Caco-2 (cell line): ENCODE measurements around the gene ASH1L. TPM values are rescaled to one million over a fixed set of nuclear protein-coding genes. Genes with fewer than 3 reads are reported as not detected.

Source experiments
- BruUV-seq: library from RNA; stranded (reverse); fragments of 400-500 nt; replicated peaks from 2 replicates; lab custom pipeline; 2021; lab: Mats Ljungman, UMichigan
- CTCF ChIA-PET: fragments of 300-600 bp; sonication (Branson Sonifier 250); formaldehyde crosslinking; loops from one replicate; lab custom pipeline; 2022; ENCODE audit warnings: antibody characterized with exemption; lab: Charles Lee
- POLR2A ChIA-PET: fragments of 300-600 bp; sonication (Branson Sonifier 250); formaldehyde crosslinking; loops from one replicate; lab custom pipeline; 2022; ENCODE audit warnings: antibody characterized with exemption; lab: Charles Lee
- DNase-seq, 2 experiments: peaks; one replicate each; pipeline versions ENCODE4 v3.0.0 to v3.0.0-alpha.2; 2020 to 2022
- H3K27me3 ChIP-seq: replicated peaks from 2 replicates; pipeline ENCODE4 v1.6.0; 2011; ENCODE audit warnings: low read length; ENCODE audit not compliant: control insufficient read depth, insufficient read depth
- H3K36me3 ChIP-seq: 2 replicates; pipeline ENCODE4 v1.5.1; 2011; ENCODE audit warnings: low read length; ENCODE audit not compliant: control insufficient read depth, insufficient read depth
- H3K4me1 ChIP-seq: fragments of 250-450 bp; sonication (Bioruptor Pico); 2 replicates; pipeline ENCODE4 v1.5.1; 2020; ENCODE audit warnings: mild to moderate bottlenecking
- H3K4me3 ChIP-seq: 2 replicates; pipeline ENCODE4 v1.5.1; 2011; ENCODE audit warnings: low read depth, mild to moderate bottlenecking, control low read depth, low read length
- H3K9me3 ChIP-seq: fragments of 250-450 bp; sonication (Bioruptor Pico); 2 replicates; pipeline ENCODE4 v1.5.1; 2020; ENCODE audit warnings: mild to moderate bottlenecking, moderate library complexity
- H3K27ac Mint-ChIP-seq: one replicate; pipeline ENCODE4 v1.8.0; 2022; ENCODE audit warnings: mixed read lengths; ENCODE audit not compliant: unreplicated experiment
- H3K27me3 Mint-ChIP-seq: one replicate; pipeline ENCODE4 v1.8.0; 2022; ENCODE audit warnings: mixed read lengths; ENCODE audit not compliant: insufficient read depth, unreplicated experiment
- H3K36me3 Mint-ChIP-seq: one replicate; pipeline ENCODE4 v1.8.0; 2022; ENCODE audit warnings: mild to moderate bottlenecking, mixed read lengths; ENCODE audit not compliant: insufficient read depth, unreplicated experiment
- H3K4me1 Mint-ChIP-seq: one replicate; pipeline ENCODE4 v1.8.0; 2022; ENCODE audit warnings: low read depth, mixed read lengths; ENCODE audit not compliant: unreplicated experiment
- H3K4me3 Mint-ChIP-seq: one replicate; pipeline ENCODE4 v1.8.0; 2022; ENCODE audit warnings: mild to moderate bottlenecking, moderate library complexity, mixed read lengths; ENCODE audit not compliant: unreplicated experiment
- H3K9me3 Mint-ChIP-seq: one replicate; pipeline ENCODE4 v1.8.0; 2022; ENCODE audit warnings: mixed read lengths; ENCODE audit not compliant: unreplicated experiment
- intact Hi-C: fragments of 100-400 bp; cut with micrococcal nuclease; formaldehyde crosslinking; loops from one replicate; pipeline ENCODE4 v1.10.0; 2022; ENCODE audit not compliant: unreplicated experiment
- total RNA-seq: library from RNA; stranded (reverse); gene quantifications from 2 replicates; pipeline ENCODE4 v1.2.3, GENCODE V29; 2022
- TF ChIP-seq, protein P1 (sequence below), 2 experiments: fragments of 200-600 bp in 1 of 2; IDR thresholded peaks; 1 replicate in 1 of 2; 2 replicates in 1 of 2; pipeline versions ENCODE4 v1.5.1 to v1.8.0; 2011 to 2022; ENCODE audit warnings: antibody characterized with exemption in 1 of 2, control low read depth in 1 of 2, inconsistent platforms in 1 of 2, low read depth in 1 of 2, low read length in 1 of 2, mild to moderate bottlenecking in 1 of 2, moderate library complexity in 1 of 2; ENCODE audit not compliant: insufficient read depth in 1 of 2, severe bottlenecking in 1 of 2, unreplicated experiment in 1 of 2

The ASH1L gene
- total RNA-seq, 1 experiment from 2014 or later: 39.4 TPM

- Histone ChIP-seq H3K4me3 (no peak overlapping the region), H3K36me3 (no peaks in the 10 kb centered on the region), H3K4me1 (peaks cover 13% of the 10 kb centered on the region), H3K9me3 (no peaks in the 10 kb centered on the region), H3K27me3 (no peaks in the 10 kb centered on the region)
- H3K36me3 Mint-ChIP-seq: peaks cover 16% of the 10 kb centered on the region
- H3K27ac Mint-ChIP-seq: no peak overlapping the region
- DNase-seq: no peak
- TF ChIP-seq, protein P1, sequence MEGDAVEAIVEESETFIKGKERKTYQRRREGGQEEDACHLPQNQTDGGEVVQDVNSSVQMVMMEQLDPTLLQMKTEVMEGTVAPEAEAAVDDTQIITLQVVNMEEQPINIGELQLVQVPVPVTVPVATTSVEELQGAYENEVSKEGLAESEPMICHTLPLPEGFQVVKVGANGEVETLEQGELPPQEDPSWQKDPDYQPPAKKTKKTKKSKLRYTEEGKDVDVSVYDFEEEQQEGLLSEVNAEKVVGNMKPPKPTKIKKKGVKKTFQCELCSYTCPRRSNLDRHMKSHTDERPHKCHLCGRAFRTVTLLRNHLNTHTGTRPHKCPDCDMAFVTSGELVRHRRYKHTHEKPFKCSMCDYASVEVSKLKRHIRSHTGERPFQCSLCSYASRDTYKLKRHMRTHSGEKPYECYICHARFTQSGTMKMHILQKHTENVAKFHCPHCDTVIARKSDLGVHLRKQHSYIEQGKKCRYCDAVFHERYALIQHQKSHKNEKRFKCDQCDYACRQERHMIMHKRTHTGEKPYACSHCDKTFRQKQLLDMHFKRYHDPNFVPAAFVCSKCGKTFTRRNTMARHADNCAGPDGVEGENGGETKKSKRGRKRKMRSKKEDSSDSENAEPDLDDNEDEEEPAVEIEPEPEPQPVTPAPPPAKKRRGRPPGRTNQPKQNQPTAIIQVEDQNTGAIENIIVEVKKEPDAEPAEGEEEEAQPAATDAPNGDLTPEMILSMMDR (IDR thresholded peaks at IDR 0.05; ENCODE audit: insufficient read depth in 1 of 2, low read depth in 1 of 2, low read length in 1 of 2, severe bottlenecking in 1 of 2, unreplicated experiment in 1 of 2): no peak
- ChIA-PET CTCF (no interaction called here), POLR2A (no interaction called here)
- no peak overlapping the region for H3K4me3 Mint-ChIP-seq
- no peaks in the 10 kb centered on the region for H3K4me1 Mint-ChIP-seq
- no TSS peak for BruUV-seq
- no peaks in the 10 kb centered on the region for H3K27me3 Mint-ChIP-seq
- intact Hi-C loops: no loop called here
- no peaks in the 10 kb centered on the region for H3K9me3 Mint-ChIP-seq
Observed at GRCh38 chr1:155531624-155532023, 31.0 kb downstream of the ASH1L start.

DNA sequence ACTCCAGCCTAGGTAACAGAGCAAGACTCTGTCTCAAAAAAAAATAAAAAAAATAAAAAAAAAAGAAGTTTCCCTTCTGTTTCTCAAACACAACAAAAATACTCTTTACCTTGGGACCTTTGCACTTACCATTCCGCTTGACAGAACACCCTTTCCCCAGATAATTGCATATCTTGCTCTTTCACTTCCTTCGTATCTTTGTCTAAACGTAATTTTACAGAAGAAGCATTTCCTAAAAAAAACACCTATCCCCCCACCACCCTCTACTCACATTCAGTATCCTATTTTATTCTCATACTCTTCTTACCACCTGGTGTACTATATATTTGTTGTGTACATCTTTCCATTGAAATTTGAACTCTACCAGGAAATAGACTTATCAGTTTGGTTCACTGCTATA is 32.7 kb downstream of the ASH1L start:
- CTCF ChIA-PET: no interaction called here
- Histone ChIP-seq H3K4me3 (no peak overlapping the region), H3K27me3 (no peaks in the 10 kb centered on the region), H3K36me3 (no peaks in the 10 kb centered on the region), H3K4me1 (peaks cover 7% of the 10 kb centered on the region), H3K9me3 (no peaks in the 10 kb centered on the region)
- H3K9me3 Mint-ChIP-seq: no peaks in the 10 kb centered on the region
- no peak overlapping the region for H3K27ac Mint-ChIP-seq
- peaks cover 16% of the 10 kb centered on the region for H3K36me3 Mint-ChIP-seq
- H3K4me1 Mint-ChIP-seq: no peaks in the 10 kb centered on the region
- intact Hi-C loops: no loop called here
- BruUV-seq: no TSS peak
- no peaks in the 10 kb centered on the region for H3K27me3 Mint-ChIP-seq
- POLR2A ChIA-PET: no interaction called here
- TF ChIP-seq, protein P1 (IDR thresholded peaks at IDR 0.05; ENCODE audit: insufficient read depth in 1 of 2, low read depth in 1 of 2, low read length in 1 of 2, severe bottlenecking in 1 of 2, unreplicated experiment in 1 of 2): no peak
- no peak overlapping the region for H3K4me3 Mint-ChIP-seq
- DNase-seq: no peak

GRCh38 chr1:155529109-155529508 is 33.5 kb downstream of the ASH1L start:
- Mint-ChIP-seq H3K27me3 (no peaks in the 10 kb centered on the region), H3K27ac (no peak overlapping the region), H3K9me3 (no peaks in the 10 kb centered on the region), H3K36me3 (peaks cover 16% of the 10 kb centered on the region), H3K4me1 (no peaks in the 10 kb centered on the region), H3K4me3 (no peak overlapping the region)
- TF ChIP-seq, protein P1 (IDR thresholded peaks at IDR 0.05; ENCODE audit: insufficient read depth in 1 of 2, low read depth in 1 of 2, low read length in 1 of 2, severe bottlenecking in 1 of 2, unreplicated experiment in 1 of 2): no peak
- Histone ChIP-seq H3K4me3 (no peak overlapping the region), H3K27me3 (no peaks in the 10 kb centered on the region), H3K36me3 (no peaks in the 10 kb centered on the region), H3K4me1 (peaks cover 7% of the 10 kb centered on the region), H3K9me3 (no peaks in the 10 kb centered on the region)
- POLR2A ChIA-PET: no interaction called here
- intact Hi-C loops: no loop called here
- no peak for DNase-seq
- BruUV-seq: no TSS peak
- CTCF ChIA-PET: no interaction called here
